K562 (cell line): ENCODE measurements around the gene WDR86. TPM values are rescaled to one million over a fixed set of nuclear protein-coding genes. Genes with fewer than 3 reads are reported as not detected.

Experiments used
- ATAC-seq: fragments of 200-7000 bp; cut with Tn5 transposase; 3 replicates; pipeline ENCODE4 v1.9.1; 2020; ENCODE audit warnings: moderate library complexity
- BruUV-seq: library from RNA; stranded (reverse); fragments of 400-500 nt; replicated peaks from 2 replicates; lab custom pipeline; 2021; lab: Mats Ljungman, UMichigan
- CTCF ChIA-PET: fragments of 300-600 bp; formaldehyde crosslinking; extraction: SDS; loops from one replicate; lab custom pipeline; 2021; ENCODE audit warnings: low intra/inter-chr PET ratio; lab: Yijun Ruan, JAX
- POLR2A ChIA-PET: fragments of 300-600, 350-650 bp; sonication (Branson Sonifier 250); formaldehyde crosslinking; extraction: SDS; loops from one replicate; lab custom pipeline; 2021; ENCODE audit warnings: antibody characterized with exemption, inconsistent platforms; lab: Yijun Ruan, JAX
- DNase-seq, 4 experiments: peaks; one replicate each; pipeline versions ENCODE4 v3.0.0 to v3.0.0-alpha.2; 2011 to 2018; ENCODE audit warnings: low spot score in 3 of 4, mixed read lengths in 3 of 4; ENCODE audit errors: extremely low read depth in 1 of 4
- FAIRE-seq: peaks from 2 replicates; lab custom pipeline; 2011; peaks lifted over from hg19 to GRCh38; lab: Jason Lieb, UNC
- H2AFZ ChIP-seq: 2 replicates; pipeline ENCODE4 v1.6.0; 2011; ENCODE audit warnings: low read depth, low read length, control low read depth, inconsistent platforms
- H3K27ac ChIP-seq: fragments of 200-600 bp; 3 replicates; pipeline ENCODE4 v1.8.0; 2011; ENCODE audit warnings: low read depth, mild to moderate bottlenecking, control low read depth, inconsistent platforms, low read length, moderate library complexity, mixed read lengths; ENCODE audit errors: extremely low read depth
- H3K27me3 ChIP-seq, 2 experiments: fragments of 300-600 bp in 1 of 2; 2 replicates in 1 of 2; 3 replicates in 1 of 2; pipeline versions ENCODE4 v1.6.0 to v1.8.0; 2011; ENCODE audit warnings: inconsistent platforms in 2 of 2, low read length in 2 of 2, mild to moderate bottlenecking in 1 of 2, mixed read lengths in 1 of 2, moderate library complexity in 1 of 2; ENCODE audit not compliant: control insufficient read depth in 2 of 2, insufficient read depth in 2 of 2
- H3K36me3 ChIP-seq: fragments of 300-600 bp; 3 replicates; pipeline ENCODE4 v1.8.0; 2011; ENCODE audit warnings: mild to moderate bottlenecking, low read length, inconsistent platforms; ENCODE audit not compliant: control insufficient read depth, insufficient read depth
- H3K4me1 ChIP-seq, 2 experiments: fragments of 200-600 bp in 1 of 2; replicated peaks in 1 of 2; 2 replicates in 1 of 2; 3 replicates in 1 of 2; pipeline versions ENCODE4 v1.5.1 to v1.8.0; 2011; ENCODE audit warnings: inconsistent platforms in 2 of 2, low read length in 2 of 2, mild to moderate bottlenecking in 1 of 2, mixed read lengths in 1 of 2, moderate library complexity in 1 of 2; ENCODE audit not compliant: control insufficient read depth in 2 of 2, insufficient read depth in 2 of 2
- H3K4me2 ChIP-seq: 2 replicates; pipeline ENCODE4 v1.6.1; 2011; ENCODE audit warnings: low read length, control low read depth, inconsistent platforms, mixed read lengths; ENCODE audit not compliant: insufficient read depth
- H3K4me3 ChIP-seq: fragments of 200-600 bp; sonication (generic), shearing (Covaris generic); 2 replicates; pipeline ENCODE4 v1.5.1; 2016; ENCODE audit warnings: control low read depth, inconsistent platforms
- H3K79me2 ChIP-seq: fragments of 200-600 bp; 3 replicates; pipeline ENCODE4 v1.8.0; 2011; ENCODE audit warnings: low read length, inconsistent platforms; ENCODE audit not compliant: control insufficient read depth, insufficient read depth
- H3K9ac ChIP-seq, 2 experiments: 2 replicates each; pipeline versions ENCODE4 v1.6.0 to v1.6.1; 2011; ENCODE audit warnings: low read depth in 2 of 2, low read length in 2 of 2, control low read depth in 1 of 2, inconsistent platforms in 1 of 2, mild to moderate bottlenecking in 1 of 2, mixed read lengths in 1 of 2; ENCODE audit not compliant: insufficient read depth in 1 of 2
- H3K9me1 ChIP-seq: one replicate; pipeline ENCODE4 v1.6.0; 2011; ENCODE audit warnings: inconsistent platforms, mild to moderate bottlenecking, low read length, moderate library complexity; ENCODE audit not compliant: control insufficient read depth, insufficient read depth
- H3K9me3 ChIP-seq: replicated peaks from 2 replicates; pipeline ENCODE4 v1.5.1; 2011; ENCODE audit warnings: low read depth, low read length, inconsistent platforms; ENCODE audit not compliant: control insufficient read depth, insufficient read depth
- H4K20me1 ChIP-seq: replicated peaks from 2 replicates; pipeline ENCODE4 v1.6.1; 2011; ENCODE audit warnings: low read length, inconsistent platforms, mixed read lengths; ENCODE audit not compliant: control insufficient read depth, insufficient read depth
- CBX2 ChIP-seq: fragments of 200-600 bp; sonication (generic); IDR thresholded peaks from one replicate; pipeline ENCODE4 v1.6.1; 2012; ENCODE audit warnings: mild to moderate bottlenecking, low read length, inconsistent platforms; ENCODE audit not compliant: insufficient read depth, poor library complexity, severe bottlenecking
- PRDM10 ChIP-seq: fragments of 450-650 bp; IDR thresholded peaks from 2 replicates; pipeline ENCODE4 v1.6.1; 2018; ENCODE audit not compliant: partially characterized antibody
- SRSF9 ChIP-seq: fragments of 200-400 bp; formaldehyde crosslinking; IDR thresholded peaks from 2 replicates; pipeline ENCODE4 v1.6.1; 2017; ENCODE audit warnings: low read depth, low read length, borderline replicate concordance
- SUPT5H ChIP-seq: fragments of 450-650 bp; IDR thresholded peaks from 2 replicates; pipeline ENCODE4 v1.6.1; 2016
- ZNF282 ChIP-seq: sonication (generic); formaldehyde crosslinking; IDR thresholded peaks from 2 replicates; pipeline ENCODE4 v1.8.1; 2023; ENCODE audit warnings: missing genetic modification reagents
- WGBS: fragments of 100-300 bp; shearing (Covaris generic); methylation state at CpG from one replicate; pipeline ENCODE4 v1.1.6; 2016; ENCODE audit warnings: low coverage, mixed read lengths; ENCODE audit not compliant: insufficient coverage; ENCODE audit errors: missing lambda C conversion rate; 5-methylcytosine and 5-hydroxymethylcytosine counted together
- in situ Hi-C: fragments of 300-500 bp; cut with MboI; formaldehyde crosslinking; loops from 4 replicates; pipeline ENCODE4 v1.15.0; 2018; ENCODE audit warnings: inconsistent platforms, mixed read lengths
- intact Hi-C: fragments of 100-400 bp; cut with micrococcal nuclease; formaldehyde crosslinking; loops from 2 replicates; pipeline ENCODE4 v1.14.2; 2022
- polyA plus RNA-seq, 8 experiments: library from polyadenylated mRNA; depleted of rRNA in 4 of 8; stranded (reverse) in 5 of 8; unstranded in 3 of 8; fragments of >200 nt; fragmentation: Nextera tagmentation in 2 of 8; fragmentation: Illumina TruSeq in 1 of 8; extraction: Ambion mirVana in 2 of 8; extraction: Trizol in 1 of 8; gene quantifications; 2 replicates each; pipeline versions ENCODE4 v1.2.1 to v1.2.3, GENCODE V29; 2011 to 2014; ENCODE audit warnings: inconsistent platforms in 1 of 8, missing spikeins in 1 of 8
- total RNA-seq, 7 experiments: library from RNA; depleted of rRNA in 6 of 7; stranded (reverse); fragments of >200 nt in 6 of 7; fragmentation: Illumina TruSeq in 2 of 7; extraction: Trizol in 2 of 7; gene quantifications; 2 replicates each; pipeline versions ENCODE4 v1.2.1 to v1.2.3, GENCODE V29; 2011 to 2021; ENCODE audit warnings: low replicate concordance in 1 of 7

The WDR86 gene
- total and polyA plus RNA-seq, 9 of the 15 experiments (the other 6 are each of a cell fraction or from before 2014, with no cell fraction given), result 0.24 TPM; not detected in 8

- Histone ChIP-seq H3K4me2 (peak overlapping the region; percentile 64), H4K20me1 (no peaks in the 10 kb centered on the region), H2AFZ (peak overlapping the region; percentile 81), H3K4me1 (peaks cover 5 to 9% of the 10 kb centered on the region in 2 experiments; a peak in 3 of 5 replicates), H3K79me2 (peaks cover 21% of the 10 kb centered on the region), H3K27ac (no peak overlapping the region), H3K36me3 (peaks cover 21% of the 10 kb centered on the region), H3K9me3 (no peaks in the 10 kb centered on the region), H3K27me3 (peaks cover 0 to 6% of the 10 kb centered on the region in 2 experiments; a peak in 3 of 5 replicates), H3K4me3 (peak overlapping the region; percentile 74; the same call in 1 of the 2 replicates), H3K9ac (peak overlapping the region in 1 of 2 experiments; percentile 70; a peak in 1 of 4 replicates), H3K9me1 (no peaks in the 10 kb centered on the region)
- in situ Hi-C loops (no loop called here), intact Hi-C loops (no loop called here)
- FAIRE-seq, result no peak
- BruUV-seq, result no TSS peak
- ChIA-PET POLR2A (interaction anchor here (0.6 to 1.3 kb wide), 10 partner anchors 9 to 77 kb away, joined by 3 to 10 read pairs (median 4); no protein-coding TSS in a partner anchor), CTCF (interaction anchor here (2.2 kb wide), 1 partner anchor 26 kb away, joined by 12 read pairs; no protein-coding TSS in a partner anchor)
- ATAC-seq, result no peak
- 32% methylated on average over 12 of the region's 12 CpGs for WGBS
- TF ChIP-seq ZNF282 (CRISPR knock-in tag) (0 out of 2 replicates have a peak, but pooled peaks have one; percentile 3), SUPT5H (no peak), PRDM10 (peak; percentile 46), CBX2 (no peak), SRSF9 (no peak)
- peak in 1 of 4 experiments; percentile 31 for DNase-seq
These were observed 69.0 kb downstream of the WDR86 start for GRCh38 chr7:151340794-151341356.
